ENCODE results near the gene ADAMTS2.

Gene ADAMTS2

DNA sequence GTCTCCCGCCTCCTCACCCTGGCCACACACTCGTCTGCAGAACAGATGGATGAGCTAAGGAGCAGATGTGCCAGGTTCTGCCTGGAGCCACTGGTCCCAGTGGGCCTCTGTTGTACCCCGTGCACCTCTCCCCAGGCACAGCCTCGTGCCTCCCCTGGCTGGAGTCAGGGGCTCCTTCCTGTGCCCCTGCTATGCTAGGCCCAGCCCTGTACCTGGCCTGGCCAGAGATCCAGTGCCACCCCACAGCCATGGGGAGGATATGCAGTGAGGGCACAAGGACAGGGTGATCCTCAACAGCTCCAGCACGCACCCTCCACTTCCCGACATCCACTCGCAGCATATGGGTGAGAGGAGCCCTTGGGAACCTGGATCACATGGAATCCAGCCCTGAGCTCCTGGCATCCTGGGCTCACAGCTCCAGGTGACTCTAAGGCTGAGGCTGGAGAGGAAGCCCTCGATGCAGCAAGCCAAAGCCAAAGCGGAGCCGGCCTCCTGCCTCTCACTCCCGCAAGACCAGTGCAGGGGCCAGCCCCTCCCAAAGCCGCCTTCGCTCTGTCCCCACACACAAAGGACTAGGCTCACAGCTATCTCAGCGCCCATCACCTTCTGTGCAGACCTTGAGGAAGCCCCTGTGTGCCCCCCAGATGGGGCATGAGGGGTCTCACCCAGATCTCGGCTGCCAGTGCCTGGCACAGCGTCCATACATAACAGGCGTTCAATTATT is 23.7 kb upstream of the ADAMTS2 start:
- ChIA-PET POLR2A (no interaction called here), CTCF (no interaction called here)
- no peak for TF ChIP-seq FOXK2 (IDR thresholded peaks at IDR 0.05)
- TF ChIP-seq BHLHE40 (IDR thresholded peaks at IDR 0.05; ENCODE audit: borderline replicate concordance): no peak
- TF ChIP-seq ELF4 (IDR thresholded peaks at IDR 0.05): no peak
- no peak for TF ChIP-seq CTBP1 (IDR thresholded peaks at IDR 0.05; ENCODE audit: borderline replicate concordance)
- TF ChIP-seq, protein P1, sequence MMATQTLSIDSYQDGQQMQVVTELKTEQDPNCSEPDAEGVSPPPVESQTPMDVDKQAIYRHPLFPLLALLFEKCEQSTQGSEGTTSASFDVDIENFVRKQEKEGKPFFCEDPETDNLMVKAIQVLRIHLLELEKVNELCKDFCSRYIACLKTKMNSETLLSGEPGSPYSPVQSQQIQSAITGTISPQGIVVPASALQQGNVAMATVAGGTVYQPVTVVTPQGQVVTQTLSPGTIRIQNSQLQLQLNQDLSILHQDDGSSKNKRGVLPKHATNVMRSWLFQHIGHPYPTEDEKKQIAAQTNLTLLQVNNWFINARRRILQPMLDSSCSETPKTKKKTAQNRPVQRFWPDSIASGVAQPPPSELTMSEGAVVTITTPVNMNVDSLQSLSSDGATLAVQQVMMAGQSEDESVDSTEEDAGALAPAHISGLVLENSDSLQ (IDR thresholded peaks at IDR 0.05): no peak
- TF ChIP-seq LEF1 (IDR thresholded peaks at IDR 0.05; ENCODE audit: borderline replicate concordance): no peak
- no peak for TF ChIP-seq SUZ12 (IDR thresholded peaks at IDR 0.05)
- no peak for TF ChIP-seq ARNT (IDR thresholded peaks at IDR 0.05)
- no peak for TF ChIP-seq TARDBP (IDR thresholded peaks at IDR 0.05)
- no peak for TF ChIP-seq HDGF (IDR thresholded peaks at IDR 0.05; ENCODE audit: borderline replicate concordance)
- TF ChIP-seq FOXM1 (IDR thresholded peaks at IDR 0.05; ENCODE audit: borderline replicate concordance): no peak
- no peak for TF ChIP-seq SP1 (IDR thresholded peaks at IDR 0.05)
- no peak for DNase-seq (ENCODE audit: extremely low spot score)

DNA sequence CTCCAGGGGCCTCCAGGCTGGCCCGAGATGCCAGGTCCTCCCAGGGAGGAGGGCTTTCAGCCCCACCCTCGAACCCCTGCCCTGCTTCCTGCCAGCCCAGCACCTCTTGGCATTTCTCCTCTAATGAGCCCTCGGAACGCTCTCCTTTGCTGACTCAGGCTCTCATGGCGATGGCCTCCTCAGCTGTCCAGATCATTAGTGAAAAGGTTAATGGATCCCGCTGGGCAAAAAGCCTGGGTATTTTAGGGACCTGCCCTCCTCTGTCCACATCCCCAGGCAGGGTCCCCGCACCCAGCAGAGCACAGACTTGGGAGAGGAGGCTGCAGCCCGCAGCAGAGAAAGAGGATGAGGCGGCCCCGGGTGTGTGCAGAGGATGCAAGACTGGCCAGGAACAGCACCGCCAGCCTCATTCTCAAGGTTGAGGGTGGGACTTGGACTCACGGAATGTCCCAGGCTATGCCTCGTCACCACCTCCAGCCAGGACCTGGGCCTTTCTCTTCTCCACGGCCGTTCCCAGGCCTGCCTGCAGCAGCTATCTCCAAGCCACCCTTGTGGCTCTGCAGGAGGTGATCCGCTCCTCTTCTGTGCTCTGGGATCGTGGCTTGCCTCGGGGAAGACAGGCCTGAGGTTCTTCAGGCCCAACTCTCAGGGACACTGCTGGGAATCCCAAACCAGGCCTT is 23.0 kb upstream of the ADAMTS2 start:
- no peak for DNase-seq (ENCODE audit: extremely low spot score)
- CTCF ChIA-PET: no interaction called here
- TF ChIP-seq ZNF384 (IDR thresholded peaks at IDR 0.05) (no peak), CTBP1 (IDR thresholded peaks at IDR 0.05; ENCODE audit: borderline replicate concordance) (no peak), TARDBP (IDR thresholded peaks at IDR 0.05) (no peak), FOXK2 (IDR thresholded peaks at IDR 0.05) (no peak), L3MBTL2 (conservative IDR thresholded peaks at IDR 0.05) (no peak), NFRKB (IDR thresholded peaks at IDR 0.05) (no peak), BHLHE40 (IDR thresholded peaks at IDR 0.05; ENCODE audit: borderline replicate concordance) (no peak), FOXM1 (IDR thresholded peaks at IDR 0.05; ENCODE audit: borderline replicate concordance) (no peak), SUZ12 (IDR thresholded peaks at IDR 0.05) (no peak), ARNT (IDR thresholded peaks at IDR 0.05) (no peak), SP1 (IDR thresholded peaks at IDR 0.05) (no peak), FOXA1 (IDR thresholded peaks at IDR 0.05) (no peak)
- TF ChIP-seq, protein P1 (IDR thresholded peaks at IDR 0.05): no peak
- POLR2A ChIA-PET: no interaction called here

- POLR2A ChIA-PET: no interaction called here
- no peak for DNase-seq (ENCODE audit: extremely low spot score)
- TF ChIP-seq ARNT (IDR thresholded peaks at IDR 0.05) (no peak), SP1 (IDR thresholded peaks at IDR 0.05) (no peak), LEF1 (IDR thresholded peaks at IDR 0.05; ENCODE audit: borderline replicate concordance) (no peak), SUZ12 (IDR thresholded peaks at IDR 0.05) (no peak), FOXM1 (IDR thresholded peaks at IDR 0.05; ENCODE audit: borderline replicate concordance) (no peak), NFRKB (IDR thresholded peaks at IDR 0.05) (no peak), ZNF384 (IDR thresholded peaks at IDR 0.05) (no peak), HDGF (IDR thresholded peaks at IDR 0.05; ENCODE audit: borderline replicate concordance) (no peak), CTBP1 (IDR thresholded peaks at IDR 0.05; ENCODE audit: borderline replicate concordance) (no peak), L3MBTL2 (conservative IDR thresholded peaks at IDR 0.05) (no peak), ELF4 (IDR thresholded peaks at IDR 0.05) (no peak), TARDBP (IDR thresholded peaks at IDR 0.05) (no peak), BHLHE40 (IDR thresholded peaks at IDR 0.05; ENCODE audit: borderline replicate concordance) (no peak), FOXK2 (IDR thresholded peaks at IDR 0.05) (no peak), FOXA1 (IDR thresholded peaks at IDR 0.05) (no peak)
- TF ChIP-seq, protein P1 (IDR thresholded peaks at IDR 0.05): no peak
- CTCF ChIA-PET: no interaction called here
Observed at GRCh38 chr5:179367491-179367890, 22.2 kb upstream of the ADAMTS2 start.

DNA sequence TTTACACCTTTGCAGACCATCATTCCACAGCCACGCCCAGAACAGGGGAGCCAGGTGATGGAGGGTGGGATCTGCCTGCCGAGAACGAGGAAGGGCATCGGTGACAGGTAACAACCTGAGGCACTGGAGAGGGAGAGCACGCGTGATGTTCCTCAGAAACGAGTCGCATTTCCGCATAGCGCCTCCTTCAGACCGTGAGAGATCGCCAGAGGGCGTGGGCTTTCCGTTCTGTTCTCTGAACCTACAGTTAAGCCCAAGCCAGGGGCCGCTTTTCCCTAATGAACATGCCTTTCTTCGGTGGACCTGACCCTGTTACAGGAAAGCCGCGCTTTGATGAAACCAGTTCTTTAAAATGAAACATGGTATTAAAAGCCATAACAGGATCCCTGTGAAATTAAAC is 17.1 kb upstream of the ADAMTS2 start:
- DNase-seq (ENCODE audit: extremely low spot score): no peak
- POLR2A ChIA-PET: no interaction called here
- TF ChIP-seq HDGF (IDR thresholded peaks at IDR 0.05; ENCODE audit: borderline replicate concordance) (no peak), TARDBP (IDR thresholded peaks at IDR 0.05) (no peak), CTBP1 (IDR thresholded peaks at IDR 0.05; ENCODE audit: borderline replicate concordance) (no peak), ELF4 (IDR thresholded peaks at IDR 0.05) (no peak), NFRKB (IDR thresholded peaks at IDR 0.05) (no peak), SUZ12 (IDR thresholded peaks at IDR 0.05) (no peak), SP1 (IDR thresholded peaks at IDR 0.05) (no peak), LEF1 (IDR thresholded peaks at IDR 0.05; ENCODE audit: borderline replicate concordance) (no peak), ARNT (IDR thresholded peaks at IDR 0.05) (no peak), ZNF384 (IDR thresholded peaks at IDR 0.05) (no peak), L3MBTL2 (conservative IDR thresholded peaks at IDR 0.05) (no peak), FOXK2 (IDR thresholded peaks at IDR 0.05) (no peak), FOXA1 (IDR thresholded peaks at IDR 0.05) (no peak), FOXM1 (IDR thresholded peaks at IDR 0.05; ENCODE audit: borderline replicate concordance) (no peak), BHLHE40 (IDR thresholded peaks at IDR 0.05; ENCODE audit: borderline replicate concordance) (no peak)
- TF ChIP-seq, protein P1 (IDR thresholded peaks at IDR 0.05): no peak
- CTCF ChIA-PET: interaction anchor here (0.6 kb wide), 1 partner anchor 88 kb away, joined by 4 read pairs; no protein-coding TSS in a partner anchor
